ENCODE measurements around the gene DGKE. TPM values are rescaled to one million over a fixed set of nuclear protein-coding genes. Genes with fewer than 3 reads are reported as not detected.
A peak's percentile ranks its signal among the peaks of the same experiment; 100 is the strongest.

DGKE gene
- polyA plus RNA-seq, 4 donors, result 0.27 to 2.8 (median 1.3) TPM

GRCh38 chr17:56912105-56912999, 78.4 kb downstream of the DGKE start:
- peak; percentile 49 to 55 for DNase-seq
- FAIRE-seq, result no peak
- Histone ChIP-seq H3K27me3 (ENCODE audit: control insufficient read depth in 3 of 3, insufficient read depth in 3 of 3, low read length in 3 of 3) (no peaks in the 10 kb centered on the region), H3K4me1 (ENCODE audit: control insufficient read depth in 3 of 3, insufficient read depth in 2 of 3, low read depth in 1 of 3, low read length in 2 of 3) (peaks cover 5 to 30% (median 15%) of the 10 kb centered on the region in 3 donors), H3K36me3 (ENCODE audit: control insufficient read depth in 3 of 3, insufficient read depth in 2 of 3, low read depth in 1 of 3, low read length in 3 of 3) (peaks cover 0 to 26% (median 4%) of the 10 kb centered on the region in 3 donors), H3K9me3 (ENCODE audit: control insufficient read depth in 2 of 2, insufficient read depth in 1 of 2, low read depth in 1 of 2, low read length in 1 of 2) (no peaks in the 10 kb centered on the region), H3K4me3 (ENCODE audit: low read depth in 1 of 3, low read length in 3 of 3) (peak overlapping the region; percentile 73 to 77 (median 75)), H3K27ac (ENCODE audit: low read depth in 1 of 3, low read length in 2 of 3) (peak overlapping the region; percentile 77 to 94 (median 90))
- WGBS, 3 donors, result 7 to 25% (median 12%) methylated on average over 21 of the region's 21 CpGs

- peak overlapping the region; percentile 77 to 94 (median 90) for H3K27ac ChIP-seq (ENCODE audit: low read depth in 1 of 3, low read length in 2 of 3)
- peaks cover 0 to 24% (median under 1%) of the 10 kb centered on the region in 3 donors for H3K36me3 ChIP-seq (ENCODE audit: control insufficient read depth in 3 of 3, insufficient read depth in 2 of 3, low read depth in 1 of 3, low read length in 3 of 3)
- DNase-seq (no peak), FAIRE-seq (no peak)
- H3K9me3 ChIP-seq (ENCODE audit: control insufficient read depth in 2 of 2, insufficient read depth in 1 of 2, low read depth in 1 of 2, low read length in 1 of 2), result no peaks in the 10 kb centered on the region
- H3K4me3 ChIP-seq (ENCODE audit: low read depth in 1 of 3, low read length in 3 of 3), result peak overlapping the region; percentile 73 to 77 (median 75)
- 4 to 20% (median 7%) methylated on average over 7 of the region's 7 CpGs for WGBS, 3 donors
- H3K4me1 ChIP-seq (ENCODE audit: control insufficient read depth in 3 of 3, insufficient read depth in 2 of 3, low read depth in 1 of 3, low read length in 2 of 3), result peaks cover 5 to 30% (median 15%) of the 10 kb centered on the region in 3 donors
- H3K27me3 ChIP-seq (ENCODE audit: control insufficient read depth in 3 of 3, insufficient read depth in 3 of 3, low read length in 3 of 3), result no peaks in the 10 kb centered on the region
These were observed 79.0 kb downstream of the DGKE start for GRCh38 chr17:56913000-56913311.

- DNase-seq, result peak in 1 of 2 donors; percentile 25
- Histone ChIP-seq H3K4me1 (ENCODE audit: control insufficient read depth in 3 of 3, insufficient read depth in 2 of 3, low read depth in 1 of 3, low read length in 2 of 3) (peaks cover 5 to 30% (median 15%) of the 10 kb centered on the region in 3 donors), H3K27me3 (ENCODE audit: control insufficient read depth in 3 of 3, insufficient read depth in 3 of 3, low read length in 3 of 3) (no peaks in the 10 kb centered on the region), H3K27ac (ENCODE audit: low read depth in 1 of 3, low read length in 2 of 3) (peak overlapping the region; percentile 77 to 94 (median 90)), H3K36me3 (ENCODE audit: control insufficient read depth in 3 of 3, insufficient read depth in 2 of 3, low read depth in 1 of 3, low read length in 3 of 3) (peaks cover 0 to 20% (median 0%) of the 10 kb centered on the region in 3 donors), H3K9me3 (ENCODE audit: control insufficient read depth in 2 of 2, insufficient read depth in 1 of 2, low read depth in 1 of 2, low read length in 1 of 2) (no peaks in the 10 kb centered on the region), H3K4me3 (ENCODE audit: low read depth in 1 of 3, low read length in 3 of 3) (peak overlapping the region; percentile 73 to 77 (median 75))
- WGBS, 3 donors, result 0 to 1% (median 1%) methylated on average over 33 to 44 of the region's 44 CpGs
- no peak for FAIRE-seq
These were observed 79.5 kb downstream of the DGKE start for GRCh38 chr17:56913353-56913866.

GRCh38 chr17:56913867-56914580, 80.1 kb downstream of the DGKE start, which contains the start of gene TRIM25:
Gene TRIM25, minus strand, starts transcription at chr17:56914049. Its CDS starts 61 bp downstream, at chr17:56913988.
- no peak for FAIRE-seq
- 0 to 1% (median 0%) methylated on average over 26 to 58 of the region's 58 CpGs for WGBS, 3 donors
- Histone ChIP-seq H3K27me3 (ENCODE audit: control insufficient read depth in 3 of 3, insufficient read depth in 3 of 3, low read length in 3 of 3) (no peaks in the 10 kb centered on the region), H3K9me3 (ENCODE audit: control insufficient read depth in 2 of 2, insufficient read depth in 1 of 2, low read depth in 1 of 2, low read length in 1 of 2) (no peaks in the 10 kb centered on the region), H3K27ac (ENCODE audit: low read depth in 1 of 3, low read length in 2 of 3) (peak within 1 kb of the TSS; percentile 84 to 94 (median 90)), H3K36me3 (ENCODE audit: control insufficient read depth in 3 of 3, insufficient read depth in 2 of 3, low read depth in 1 of 3, low read length in 3 of 3) (peaks cover 0 to 14% (median 0%) of the 10 kb centered on the region in 3 donors), H3K4me1 (ENCODE audit: control insufficient read depth in 3 of 3, insufficient read depth in 2 of 3, low read depth in 1 of 3, low read length in 2 of 3) (peaks cover 1 to 30% (median 11%) of the 10 kb centered on the region in 3 donors), H3K4me3 (ENCODE audit: low read depth in 1 of 3, low read length in 3 of 3) (peak within 1 kb of the TSS; percentile 73 to 77 (median 75))
- peak; percentile 95 to 100 for DNase-seq

GRCh38 chr17:56914581-56915273, 80.8 kb downstream of the DGKE start:
- Histone ChIP-seq H3K4me3 (ENCODE audit: low read depth in 1 of 3, low read length in 3 of 3) (peak overlapping the region; percentile 73 to 77 (median 75)), H3K36me3 (ENCODE audit: control insufficient read depth in 3 of 3, insufficient read depth in 2 of 3, low read depth in 1 of 3, low read length in 3 of 3) (peaks cover 0 to 11% (median 0%) of the 10 kb centered on the region in 3 donors), H3K27me3 (ENCODE audit: control insufficient read depth in 3 of 3, insufficient read depth in 3 of 3, low read length in 3 of 3) (no peaks in the 10 kb centered on the region), H3K9me3 (ENCODE audit: control insufficient read depth in 2 of 2, insufficient read depth in 1 of 2, low read depth in 1 of 2, low read length in 1 of 2) (no peaks in the 10 kb centered on the region), H3K27ac (ENCODE audit: low read depth in 1 of 3, low read length in 2 of 3) (peak overlapping the region; percentile 84 to 94 (median 88)), H3K4me1 (ENCODE audit: control insufficient read depth in 3 of 3, insufficient read depth in 2 of 3, low read depth in 1 of 3, low read length in 2 of 3) (peaks cover 0 to 27% (median 12%) of the 10 kb centered on the region in 3 donors)
- FAIRE-seq (no peak), DNase-seq (peak in 1 of 2 donors; percentile 60)
- WGBS, 3 donors, result 3 to 8% (median 7%) methylated on average over 14 of the region's 14 CpGs

GRCh38 chr17:56917559-56918296, 83.8 kb downstream of the DGKE start:
- H3K4me3 ChIP-seq (ENCODE audit: low read depth in 1 of 3, low read length in 3 of 3), result no peak overlapping the region
- FAIRE-seq (no peak), DNase-seq (no peak)
- H3K27me3 ChIP-seq (ENCODE audit: control insufficient read depth in 3 of 3, insufficient read depth in 3 of 3, low read length in 3 of 3), result no peaks in the 10 kb centered on the region
- peaks cover 0 to 17% (median 6%) of the 10 kb centered on the region in 3 donors for H3K4me1 ChIP-seq (ENCODE audit: control insufficient read depth in 3 of 3, insufficient read depth in 2 of 3, low read depth in 1 of 3, low read length in 2 of 3)
- H3K27ac ChIP-seq (ENCODE audit: low read depth in 1 of 3, low read length in 2 of 3), result no peak overlapping the region
- 90 to 95% (median 92%) methylated on average over 4 of the region's 4 CpGs for WGBS, 3 donors
- H3K9me3 ChIP-seq (ENCODE audit: control insufficient read depth in 2 of 2, insufficient read depth in 1 of 2, low read depth in 1 of 2, low read length in 1 of 2), result no peaks in the 10 kb centered on the region
- no peaks in the 10 kb centered on the region for H3K36me3 ChIP-seq (ENCODE audit: control insufficient read depth in 3 of 3, insufficient read depth in 2 of 3, low read depth in 1 of 3, low read length in 3 of 3)

GRCh38 chr17:56918916-56919315, 85.0 kb downstream of the DGKE start:
- H3K27ac ChIP-seq (ENCODE audit: low read depth in 1 of 3, low read length in 2 of 3), result peak overlapping the region in 1 of 3 donors; percentile 47

More at GRCh38 chr17:56918916-56919315, 85.0 kb downstream of the DGKE start:
- FAIRE-seq (no peak), DNase-seq (peak; percentile 66 to 77)
- 17 to 50% (median 33%) methylated on average over 3 of the region's 3 CpGs for WGBS, 3 donors
- Histone ChIP-seq H3K9me3 (ENCODE audit: control insufficient read depth in 2 of 2, insufficient read depth in 1 of 2, low read depth in 1 of 2, low read length in 1 of 2) (no peaks in the 10 kb centered on the region), H3K36me3 (ENCODE audit: control insufficient read depth in 3 of 3, insufficient read depth in 2 of 3, low read depth in 1 of 3, low read length in 3 of 3) (no peaks in the 10 kb centered on the region), H3K27me3 (ENCODE audit: control insufficient read depth in 3 of 3, insufficient read depth in 3 of 3, low read length in 3 of 3) (no peaks in the 10 kb centered on the region), H3K4me3 (ENCODE audit: low read depth in 1 of 3, low read length in 3 of 3) (no peak overlapping the region), H3K4me1 (ENCODE audit: control insufficient read depth in 3 of 3, insufficient read depth in 2 of 3, low read depth in 1 of 3, low read length in 2 of 3) (peaks cover 0 to 17% (median 6%) of the 10 kb centered on the region in 3 donors)
